GM19452 (cell line): ENCODE results near the gene LMF2.

ENCODE experiments used
- ATAC-seq: cut with Tn5 transposase; IDR thresholded peaks from one replicate; pipeline ENCODE4 v1.9.1; 2021; ENCODE audit not compliant: unreplicated experiment

The LMF2 gene

DNA sequence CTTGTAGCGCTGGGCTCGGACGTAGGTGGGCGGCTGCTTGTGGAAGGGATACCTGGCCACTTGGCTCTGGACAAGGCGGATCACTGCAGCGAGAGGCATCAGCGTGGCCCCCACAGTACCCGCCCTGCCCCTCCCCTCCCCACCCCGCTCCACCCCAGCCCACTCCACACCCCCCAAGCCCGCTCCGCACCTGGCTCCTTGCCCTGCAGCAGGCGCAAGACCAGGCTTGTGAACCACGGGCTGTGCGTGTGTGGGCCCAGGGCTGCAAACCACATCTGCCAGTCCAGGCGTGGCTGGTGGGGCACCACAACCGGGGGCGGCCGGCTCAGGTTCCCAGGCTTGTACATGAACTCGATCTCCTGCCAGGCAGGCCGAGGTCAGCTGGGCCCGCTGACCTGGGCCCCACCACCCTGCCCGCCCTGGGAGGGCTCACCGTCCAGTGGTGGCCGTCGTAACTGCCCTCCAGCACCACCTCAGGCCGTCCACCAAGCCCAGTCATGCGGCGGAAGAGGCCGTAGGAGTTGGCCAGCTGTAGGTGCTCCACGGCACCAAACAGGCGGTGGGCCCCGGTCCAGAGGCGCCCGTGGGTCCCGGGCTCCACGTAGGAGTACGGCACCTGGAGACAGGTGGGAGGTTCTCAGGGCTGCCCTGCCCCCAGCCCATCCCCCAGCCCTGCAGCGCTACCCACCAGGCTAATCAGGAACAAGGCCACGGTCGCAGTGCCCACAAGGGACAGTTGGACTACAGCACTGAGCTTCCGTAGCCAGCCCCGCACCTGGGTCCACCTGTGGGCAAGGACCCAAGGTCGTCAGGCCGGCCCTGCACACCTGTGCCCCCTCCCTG lies 2.9 kb downstream of the LMF2 start:
- ATAC-seq, result no peak

DNA sequence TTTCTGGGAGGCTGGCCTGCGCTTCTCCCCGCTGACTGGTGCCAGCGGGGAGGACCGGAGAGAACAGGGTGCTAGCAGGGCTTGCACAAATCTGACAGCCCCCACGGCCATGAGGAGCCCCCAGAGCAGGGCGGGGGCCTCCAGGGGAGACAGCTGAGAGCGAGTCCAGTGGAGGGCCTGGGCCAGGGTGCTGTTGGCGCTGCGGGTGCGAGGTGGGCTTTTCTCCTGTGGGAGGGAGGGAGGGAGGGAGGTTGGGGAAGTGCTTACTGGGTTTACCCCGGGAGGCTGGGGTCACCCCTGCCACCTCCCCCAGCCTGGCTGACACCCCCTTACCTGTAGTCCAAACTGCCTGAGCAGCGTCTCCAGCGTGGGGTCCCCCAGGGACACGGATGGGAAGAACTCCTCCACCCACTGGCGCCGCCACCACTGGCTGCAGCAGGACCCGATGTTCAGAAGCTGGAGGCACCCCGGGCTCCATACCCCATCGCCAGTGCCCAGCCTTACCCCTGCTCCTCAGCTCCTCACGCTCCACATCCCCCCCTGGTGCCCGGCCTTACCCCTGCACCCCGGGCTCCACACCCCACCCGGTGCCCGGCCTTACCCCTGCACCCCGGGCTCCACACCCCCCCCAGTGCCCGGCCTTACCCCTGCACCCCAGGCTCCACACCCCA lies 3.9 kb downstream of the LMF2 start:
- ATAC-seq, result no peak

DNA sequence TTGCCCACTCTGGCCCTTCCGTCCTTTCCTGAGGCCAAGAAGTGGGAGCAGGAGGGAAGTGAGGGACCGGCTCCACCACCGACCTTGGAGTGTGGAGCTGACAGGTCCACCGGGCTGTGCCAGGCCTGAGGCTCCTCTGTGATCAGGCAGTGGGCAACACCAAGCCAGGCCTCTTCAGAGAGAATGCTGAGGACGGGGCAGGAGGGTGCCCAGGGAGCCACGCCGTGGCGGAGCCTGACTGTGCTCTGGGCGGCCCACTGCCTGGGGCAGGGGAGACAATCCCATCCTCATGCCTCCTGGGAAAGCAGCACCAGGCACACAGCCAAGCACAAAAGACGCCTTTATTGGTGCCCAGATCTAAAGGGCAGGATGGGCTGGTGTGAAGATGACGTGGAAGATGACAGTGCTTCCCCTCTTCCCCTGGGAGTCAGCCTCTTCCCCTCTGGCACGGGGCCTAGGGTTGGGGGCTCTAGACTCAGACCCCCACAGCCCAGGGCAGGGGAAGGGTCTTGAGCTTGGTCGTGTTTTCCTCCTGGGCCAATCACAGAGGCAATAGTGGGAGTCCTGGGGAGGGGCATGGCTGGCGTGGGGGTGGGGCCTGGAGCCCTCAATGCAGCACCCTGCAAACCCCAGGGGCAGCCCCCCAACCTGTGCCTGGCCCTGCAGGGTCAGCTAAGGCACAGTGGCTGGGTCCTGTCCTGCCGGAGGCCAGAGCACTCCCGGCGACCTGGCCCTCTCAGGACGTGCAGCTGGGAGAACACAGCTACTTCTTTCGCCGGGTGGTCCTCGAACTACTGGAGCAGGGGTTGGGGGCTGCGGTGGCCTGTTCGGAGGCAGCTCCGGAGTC lies 4.7 kb downstream of the LMF2 start:
- no peak for ATAC-seq

DNA sequence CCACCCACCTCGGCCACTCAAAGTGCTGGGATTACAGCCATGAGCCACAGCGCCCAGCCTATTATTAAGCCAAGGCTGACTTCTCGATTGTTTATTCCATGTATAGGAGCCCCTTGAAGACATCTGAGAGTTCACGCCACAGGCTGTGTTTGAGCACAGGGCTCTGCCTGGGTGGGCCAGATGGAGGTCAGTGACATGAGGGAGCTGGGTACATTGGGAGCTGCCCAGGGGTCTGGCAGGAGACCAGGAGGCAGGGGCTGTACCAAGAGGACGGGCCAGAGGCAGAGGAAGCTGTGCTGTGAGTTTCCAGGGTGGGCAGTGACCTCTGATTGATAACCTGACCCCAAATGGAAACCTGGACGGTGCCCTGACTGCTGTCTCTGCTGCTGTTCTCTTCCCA lies 5.4 kb downstream of the LMF2 start:
- no peak for ATAC-seq

DNA sequence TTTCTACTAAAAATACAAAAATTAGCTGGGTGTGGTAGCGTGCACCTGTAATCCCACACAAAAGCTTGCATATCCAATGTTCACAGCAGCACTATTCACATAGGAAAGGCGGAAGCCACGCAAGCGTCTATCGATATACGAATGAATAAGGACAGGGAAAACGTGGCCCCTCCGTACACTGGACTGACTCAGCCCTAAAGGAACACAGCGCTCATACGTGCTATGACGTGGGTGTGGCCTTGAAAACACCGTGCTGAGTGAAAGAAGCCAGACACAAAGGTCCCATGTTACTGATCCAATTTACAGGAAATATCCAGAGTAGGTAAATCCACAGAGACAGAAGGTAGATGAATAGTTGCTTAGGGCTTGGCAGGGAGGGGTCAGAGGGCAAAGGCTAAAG lies 7.0 kb downstream of the LMF2 start:
- no peak for ATAC-seq

DNA sequence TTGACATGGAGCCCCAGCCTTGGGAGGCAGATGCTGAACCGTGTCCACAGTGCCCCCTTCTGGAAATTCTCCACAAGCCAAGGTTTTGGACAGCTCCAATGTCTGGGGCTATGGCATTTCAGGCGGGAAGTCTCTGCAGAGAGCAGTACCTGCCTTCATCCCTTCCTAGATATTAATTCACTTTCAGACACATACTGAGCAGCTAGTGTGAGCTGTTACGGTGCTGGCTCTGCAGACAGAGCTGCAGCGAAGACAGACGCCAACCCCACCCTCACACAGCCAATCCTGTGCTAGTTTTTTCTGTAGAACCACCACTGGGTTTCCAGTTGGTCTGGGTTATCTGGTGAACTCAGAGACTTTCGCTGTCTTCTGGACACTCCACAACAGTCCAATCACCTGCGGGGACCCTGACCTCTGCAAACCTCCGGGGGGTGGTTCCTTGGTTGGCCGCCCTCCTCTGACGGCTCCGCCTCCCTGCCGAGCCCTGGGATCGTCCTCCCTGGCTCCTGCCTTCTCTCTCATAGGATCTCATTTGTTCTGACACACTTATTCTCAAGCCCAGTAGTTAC lies 9.1 kb downstream of the LMF2 start:
- no peak for ATAC-seq

DNA sequence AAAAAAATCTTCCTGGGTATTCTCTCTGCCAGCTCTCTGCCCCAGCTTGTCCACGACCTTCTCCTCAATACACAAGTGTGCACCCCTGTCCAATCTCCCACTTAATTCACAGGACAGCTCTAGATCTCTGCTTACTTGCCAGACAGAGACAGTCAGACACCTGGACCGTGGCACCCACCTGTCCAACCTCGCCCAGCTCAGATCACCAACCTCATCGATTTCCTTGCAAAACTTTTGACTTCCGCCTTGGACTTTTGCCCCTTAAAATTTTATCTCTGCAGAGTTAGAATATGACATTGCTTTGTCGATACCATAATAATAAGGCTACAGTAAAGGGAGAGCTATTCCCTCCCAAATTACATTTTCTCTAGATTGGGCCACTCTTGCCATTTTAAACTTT lies 10.4 kb downstream of the LMF2 start:
- no peak for ATAC-seq

DNA sequence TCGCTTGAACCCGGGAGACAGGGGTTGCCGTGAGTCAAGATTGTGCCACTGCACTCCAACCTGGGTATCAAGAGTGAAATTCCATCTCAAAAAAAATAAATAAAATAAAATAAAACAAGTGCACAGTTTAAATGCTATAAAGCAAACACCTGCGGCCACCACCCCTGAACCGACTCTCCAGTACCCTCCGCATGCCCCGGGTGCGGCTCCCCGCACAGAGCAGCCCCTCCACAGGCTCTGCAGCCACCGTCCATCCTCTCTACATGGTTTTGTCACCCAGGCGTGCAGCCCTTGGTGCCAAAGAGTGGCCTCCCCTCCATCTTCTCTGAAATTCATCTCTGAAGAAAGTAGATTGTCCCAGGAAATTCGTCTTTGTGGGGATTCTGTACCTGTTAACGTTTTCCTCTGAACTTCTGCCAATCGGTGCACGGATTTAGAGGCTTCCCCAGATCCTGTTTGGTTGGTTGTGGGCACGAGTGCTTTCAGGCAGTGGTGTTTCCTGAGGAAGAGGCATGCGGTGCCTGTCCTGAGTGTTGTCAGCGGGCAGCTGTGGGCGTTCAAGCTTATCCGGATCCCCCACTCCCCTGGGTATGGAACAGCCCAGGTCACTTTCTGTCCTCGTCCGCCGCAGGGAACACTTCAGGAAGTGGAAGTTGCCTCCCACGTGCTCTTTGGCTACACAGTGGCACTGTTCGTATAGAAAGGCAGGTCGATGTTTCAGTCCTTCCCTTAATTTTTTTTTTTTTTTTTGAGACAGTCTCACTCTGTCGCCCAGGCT lies 16.8 kb downstream of the LMF2 start:
- no peak for ATAC-seq

DNA sequence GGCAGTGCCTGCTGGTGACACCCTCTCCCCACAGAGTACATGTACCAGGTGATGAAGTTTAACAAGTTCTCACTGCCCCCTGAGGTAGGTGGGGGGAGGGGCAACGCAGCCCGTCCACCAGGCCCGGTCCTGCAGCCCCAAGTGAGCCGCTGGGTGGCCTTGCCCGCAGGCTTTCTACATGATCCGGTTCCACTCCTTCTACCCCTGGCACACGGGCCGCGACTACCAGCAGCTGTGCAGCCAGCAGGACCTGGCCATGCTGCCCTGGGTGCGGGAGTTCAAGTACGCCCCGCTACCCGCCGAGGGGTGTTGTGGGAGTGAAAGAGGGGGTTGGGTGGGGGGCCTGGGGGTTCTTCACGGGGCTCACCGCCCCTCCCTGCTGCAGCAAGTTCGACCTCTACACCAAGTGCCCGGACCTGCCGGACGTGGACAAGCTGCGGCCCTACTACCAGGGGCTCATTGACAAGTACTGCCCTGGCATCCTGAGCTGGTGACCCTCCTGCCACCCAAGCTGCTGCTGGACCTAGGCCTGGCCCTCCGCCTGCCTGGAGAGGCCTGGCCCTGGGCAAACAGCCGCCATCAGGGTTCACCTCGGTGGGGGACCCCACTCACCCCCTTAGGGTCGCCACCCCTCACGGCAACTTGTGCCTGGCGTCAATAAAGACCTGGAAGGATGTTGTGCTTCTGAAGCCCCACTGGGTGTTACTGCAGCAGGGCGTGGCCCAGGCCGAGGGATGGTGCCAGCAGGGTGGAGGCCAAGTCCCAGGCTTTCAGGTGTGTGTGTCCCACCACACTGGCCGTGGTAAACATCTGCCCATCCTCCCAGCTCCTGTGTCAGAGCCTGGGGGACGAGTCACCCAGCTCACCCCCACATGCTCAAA lies 17.9 kb downstream of the LMF2 start:
- no peak for ATAC-seq

DNA sequence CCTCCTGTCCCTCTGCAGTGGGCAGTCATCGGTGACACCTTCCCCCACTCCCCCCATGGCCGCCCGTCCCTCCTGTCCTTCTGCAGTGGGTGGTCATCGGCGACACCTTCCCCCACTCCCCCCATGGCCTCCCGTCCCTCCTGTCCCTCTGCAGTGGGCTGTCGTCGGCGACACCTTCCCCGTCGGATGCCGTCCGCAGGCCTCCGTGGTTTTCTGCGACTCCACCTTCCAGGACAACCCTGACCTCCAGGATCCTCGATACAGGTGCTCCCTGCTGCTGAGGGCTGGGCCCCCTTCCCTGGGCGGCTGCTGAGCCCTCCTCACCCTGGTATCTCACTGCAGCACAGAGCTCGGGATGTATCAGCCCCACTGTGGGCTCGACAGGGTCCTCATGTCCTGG lies 18.6 kb downstream of the LMF2 start:
- ATAC-seq, result no peak

DNA sequence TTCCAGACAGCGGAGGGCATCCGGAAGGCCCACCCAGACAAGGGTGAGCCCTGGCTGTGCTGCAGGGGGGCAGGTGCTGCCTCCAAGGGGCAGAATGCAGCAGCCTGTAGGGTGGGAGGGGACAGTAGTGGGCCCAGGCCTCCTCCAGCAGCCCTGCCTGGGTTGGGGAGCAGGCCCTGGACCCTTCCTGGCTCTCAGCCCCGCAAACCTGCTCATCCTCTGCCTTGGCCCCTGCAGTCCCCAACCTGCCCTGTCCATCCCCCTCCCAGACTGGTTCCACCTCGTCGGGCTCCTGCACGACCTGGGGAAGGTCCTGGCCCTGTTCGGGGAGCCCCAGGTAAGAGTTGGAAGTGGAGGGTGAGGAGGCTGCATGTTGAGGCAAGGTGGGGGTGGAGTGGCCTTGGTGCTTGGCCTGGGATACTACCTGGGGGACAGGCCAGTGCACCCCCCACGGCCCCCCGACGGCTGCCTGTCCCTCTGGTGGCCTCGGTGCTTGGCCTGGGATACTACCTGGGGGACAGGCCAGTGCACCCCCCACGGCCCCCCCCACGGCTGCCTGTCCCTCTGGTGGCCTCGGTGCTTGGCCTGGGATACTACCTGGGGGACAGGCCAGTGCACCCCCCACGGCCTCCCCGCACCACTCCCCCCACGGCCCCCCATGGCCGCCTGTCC lies 19.4 kb downstream of the LMF2 start:
- ATAC-seq, result no peak

DNA sequence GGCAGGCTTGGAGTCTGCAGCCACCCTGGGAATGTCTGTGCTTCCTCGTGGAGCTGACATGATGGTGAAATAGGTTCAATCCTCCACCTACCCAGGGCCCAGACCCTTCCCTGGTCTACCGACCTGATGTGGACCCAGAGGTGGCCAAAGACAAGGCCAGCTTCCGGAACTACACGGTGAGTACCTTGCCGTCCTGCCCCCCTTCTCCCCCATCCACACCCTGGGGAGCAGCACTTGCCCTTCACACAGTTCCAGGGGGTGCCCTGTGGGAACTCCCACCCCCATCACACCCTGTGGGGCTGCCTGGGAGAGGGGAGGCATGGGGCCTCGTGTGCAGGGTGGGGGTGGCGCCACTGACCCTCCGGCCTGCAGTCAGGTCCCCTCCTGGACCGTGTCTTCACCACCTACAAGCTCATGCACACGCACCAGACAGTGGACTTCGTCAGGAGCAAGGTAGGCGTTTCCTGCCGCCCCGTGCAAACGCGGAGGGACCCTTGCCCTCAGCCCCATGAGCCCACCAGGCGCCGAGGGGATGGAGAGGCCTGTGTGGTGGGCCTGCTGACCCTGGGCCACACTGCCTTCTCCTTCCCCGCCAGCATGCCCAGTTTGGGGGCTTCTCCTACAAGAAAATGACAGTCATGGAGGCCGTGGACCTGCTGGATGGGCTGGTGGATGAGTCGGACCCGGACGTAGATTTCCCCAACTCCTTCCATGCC lies 20.1 kb downstream of the LMF2 start:
- no peak for ATAC-seq

DNA sequence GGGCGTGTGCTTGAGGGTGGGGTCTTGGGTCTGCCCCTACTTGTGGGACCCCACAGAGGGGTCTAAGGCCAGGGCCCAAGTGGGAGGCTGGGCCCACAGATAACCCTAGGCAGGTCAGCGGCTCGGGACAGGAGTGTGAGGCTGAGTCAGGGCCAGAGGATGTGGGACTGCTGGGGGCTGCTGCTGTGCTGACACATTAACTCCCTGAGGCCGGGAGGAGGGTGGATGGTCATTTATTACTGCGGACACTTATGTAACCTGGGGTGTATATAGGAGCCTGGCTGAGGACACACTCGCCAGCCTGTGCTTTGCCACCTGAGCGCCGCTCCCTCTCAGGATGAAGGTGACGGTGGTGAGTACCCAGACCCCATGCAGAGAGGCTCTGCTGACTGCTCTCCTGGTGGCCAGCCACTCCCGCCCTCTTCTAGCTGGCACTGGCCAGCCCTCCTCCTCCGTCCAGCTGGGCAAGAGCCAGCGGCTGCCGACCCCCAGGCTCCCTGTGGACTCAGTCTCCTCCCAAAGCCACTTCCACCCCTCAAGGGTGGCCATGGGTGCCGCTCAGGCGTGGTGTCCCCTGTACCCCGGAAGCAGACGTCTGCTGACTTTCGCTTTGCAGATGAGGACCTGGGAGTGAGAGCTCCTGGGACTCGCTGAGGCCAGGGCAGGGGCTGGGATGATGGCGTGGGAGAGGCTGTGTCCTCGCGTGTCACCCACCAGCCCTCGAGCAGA lies 20.8 kb downstream of the LMF2 start, which contains the start of gene MIOX:
Gene MIOX, plus strand, starts transcription at position 299 of the 729 bp plus-strand sequence. Its CDS starts 39 bp downstream, at position 338.
- ATAC-seq, result no peak

DNA sequence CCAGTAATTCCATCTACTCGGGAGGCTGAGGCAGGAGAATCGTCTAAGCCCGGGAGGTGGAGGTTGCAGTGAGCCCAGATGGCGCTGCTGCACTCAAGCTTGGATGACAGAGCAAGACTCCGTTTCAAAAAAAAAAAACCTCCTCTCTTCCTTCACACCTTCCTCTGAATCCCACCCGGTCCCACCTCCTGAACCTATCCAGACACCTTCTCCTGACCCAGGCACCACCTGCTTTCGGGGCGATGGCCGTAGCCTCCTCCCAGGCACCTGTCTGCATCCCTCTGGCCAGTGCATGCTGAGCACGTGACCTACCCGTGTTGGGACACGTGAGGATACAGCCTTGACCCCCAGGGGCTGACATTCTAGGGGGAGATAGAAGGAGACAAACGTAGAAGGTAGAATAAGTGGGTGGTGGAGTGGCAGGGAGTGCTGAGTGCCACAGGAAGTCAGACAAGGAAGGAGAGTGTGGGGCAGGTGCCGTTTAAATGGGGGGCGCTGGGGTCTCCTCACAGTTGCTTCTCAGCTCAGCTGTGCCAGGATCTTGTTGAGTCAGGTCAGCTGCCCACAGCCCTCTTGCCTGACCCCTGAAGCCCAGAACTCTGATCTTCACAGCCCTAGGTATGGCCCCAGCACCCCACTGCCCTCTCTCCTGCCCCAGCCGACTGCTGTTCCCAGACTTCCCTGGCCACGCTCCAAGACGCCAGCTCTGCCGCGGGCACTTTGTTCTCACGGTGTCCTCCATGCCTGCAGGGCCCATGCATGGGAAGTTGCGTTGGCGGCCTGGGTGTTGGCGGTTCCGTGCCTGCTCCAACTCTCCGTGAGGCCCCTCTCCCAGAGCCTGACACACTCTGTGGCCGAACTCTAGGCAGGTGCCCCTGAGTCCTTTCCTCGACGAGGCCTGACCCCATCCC lies 22.0 kb downstream of the LMF2 start:
- ATAC-seq, result no peak

DNA sequence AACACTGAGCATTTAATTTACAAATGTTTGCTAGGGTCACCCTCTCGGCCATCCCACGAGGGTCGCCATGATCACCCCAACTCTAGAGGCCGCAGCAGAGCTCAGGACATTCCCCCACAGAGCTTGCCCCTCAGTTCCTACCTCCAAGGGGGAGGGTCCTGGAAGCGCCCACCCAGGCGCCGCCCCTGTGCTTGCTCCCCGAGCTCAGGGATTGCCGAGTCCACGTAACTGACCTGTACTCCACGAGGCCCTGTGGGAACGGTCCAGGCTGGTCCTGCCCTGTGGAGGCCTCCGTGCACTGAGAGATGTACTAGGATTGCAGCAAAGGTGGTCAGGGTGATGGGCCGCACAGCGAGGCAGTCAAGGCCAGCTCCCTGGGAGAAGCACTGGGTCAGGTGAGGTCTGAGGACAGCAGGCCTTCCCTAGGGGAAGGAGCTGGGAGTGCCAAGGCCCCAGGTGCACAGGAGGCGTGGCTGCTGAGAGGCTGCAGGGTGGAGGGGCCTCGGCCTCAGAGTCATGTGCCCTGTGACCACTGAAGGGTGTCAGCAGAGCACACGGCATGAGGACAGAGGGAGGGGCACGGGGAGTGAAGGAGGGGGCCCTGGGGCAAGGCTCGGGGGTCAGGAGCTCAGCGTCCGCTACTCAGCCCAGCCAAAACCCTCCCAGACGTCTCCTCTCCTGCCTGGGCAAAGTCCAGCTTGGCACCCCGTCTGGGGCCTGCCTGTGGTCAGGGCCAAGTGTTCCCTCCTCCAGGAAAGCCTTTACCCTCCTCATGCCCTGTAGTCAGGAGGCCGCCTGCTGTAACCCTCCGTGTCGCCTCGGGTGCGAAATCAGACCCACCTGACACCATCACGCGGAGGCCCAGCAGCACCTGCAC lies 23.3 kb downstream of the LMF2 start:
- ATAC-seq, result no peak

DNA sequence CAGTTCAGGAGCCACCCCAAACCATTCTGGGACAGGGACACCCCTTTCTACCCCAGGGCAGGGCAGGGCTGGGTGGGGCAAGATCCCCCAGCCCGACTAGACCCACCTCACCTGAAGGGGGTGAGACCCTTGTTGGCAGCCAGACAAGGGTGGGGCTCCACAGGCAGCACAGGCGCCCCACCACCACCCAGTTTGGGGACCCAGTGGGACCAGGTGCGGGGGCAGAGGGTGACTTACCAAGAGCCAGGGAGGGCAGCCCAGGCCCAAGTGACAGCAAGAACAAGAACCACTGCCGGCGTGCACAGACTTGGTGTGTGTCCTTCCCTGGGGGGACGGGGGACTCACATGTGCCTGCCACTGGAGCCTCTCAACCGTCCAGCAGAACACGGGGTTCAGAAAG lies 23.9 kb downstream of the LMF2 start:
- no peak for ATAC-seq
